ENCODE results near the gene SLC13A2.

Gene SLC13A2

GRCh38 chr17:28534740-28535375, 61.4 kb downstream of the SLC13A2 start:
- no peak for DNase-seq (ENCODE audit: low spot score)

- no peak for DNase-seq (ENCODE audit: low spot score)
Measured at GRCh38 chr17:28536532-28537218, 63.2 kb downstream of the SLC13A2 start.

GRCh38 chr17:28537219-28537610, 63.8 kb downstream of the SLC13A2 start:
- DNase-seq (ENCODE audit: low spot score), result no peak

- DNase-seq (ENCODE audit: low spot score), result no peak
Measured at GRCh38 chr17:28538296-28538895, 65.0 kb downstream of the SLC13A2 start.

- DNase-seq (ENCODE audit: low spot score), result no peak
Measured at GRCh38 chr17:28540231-28540630, 66.8 kb downstream of the SLC13A2 start.

GRCh38 chr17:28541439-28541838, 68.0 kb downstream of the SLC13A2 start:
- DNase-seq (ENCODE audit: low spot score), result no peak

GRCh38 chr17:28544402-28545140, 71.1 kb downstream of the SLC13A2 start:
- DNase-seq (ENCODE audit: low spot score), result no peak

- DNase-seq (ENCODE audit: low spot score), result no peak
Measured at GRCh38 chr17:28545141-28545503, 71.7 kb downstream of the SLC13A2 start.

- no peak for DNase-seq (ENCODE audit: low spot score)
Measured at GRCh38 chr17:28545787-28546415, 72.5 kb downstream of the SLC13A2 start.

GRCh38 chr17:28547096-28547622, 73.7 kb downstream of the SLC13A2 start:
- DNase-seq (ENCODE audit: low spot score), result no peak

All from pons (tissue), 1 donor.